ENCODE measurements around the gene RNF187.
"Not testable (repeated sequence)": the region's sequence is repeated elsewhere in the genome, so short reads cannot be mapped to it uniquely, and the experiment has no call there.

Gene RNF187

DNA sequence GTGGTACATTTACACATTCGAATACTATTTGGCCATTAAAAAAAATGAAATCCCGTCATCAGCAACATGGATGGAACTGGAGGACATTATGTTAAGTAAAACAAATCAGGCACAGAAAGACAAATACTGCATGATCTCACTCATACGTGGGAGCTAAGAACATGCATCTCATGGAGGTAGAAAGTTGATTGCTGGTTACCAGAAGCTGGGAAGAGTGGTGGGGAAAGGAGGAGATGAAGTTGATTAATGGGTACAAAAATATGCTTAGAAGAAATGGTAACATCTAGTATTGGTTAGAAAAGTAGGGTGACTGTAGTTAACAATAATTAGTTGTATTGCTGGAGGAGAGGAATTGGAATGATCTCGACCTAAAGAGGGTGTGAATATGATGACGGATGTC, 24.6 kb upstream of the RNF187 start:
- no peak for DNase-seq

DNA sequence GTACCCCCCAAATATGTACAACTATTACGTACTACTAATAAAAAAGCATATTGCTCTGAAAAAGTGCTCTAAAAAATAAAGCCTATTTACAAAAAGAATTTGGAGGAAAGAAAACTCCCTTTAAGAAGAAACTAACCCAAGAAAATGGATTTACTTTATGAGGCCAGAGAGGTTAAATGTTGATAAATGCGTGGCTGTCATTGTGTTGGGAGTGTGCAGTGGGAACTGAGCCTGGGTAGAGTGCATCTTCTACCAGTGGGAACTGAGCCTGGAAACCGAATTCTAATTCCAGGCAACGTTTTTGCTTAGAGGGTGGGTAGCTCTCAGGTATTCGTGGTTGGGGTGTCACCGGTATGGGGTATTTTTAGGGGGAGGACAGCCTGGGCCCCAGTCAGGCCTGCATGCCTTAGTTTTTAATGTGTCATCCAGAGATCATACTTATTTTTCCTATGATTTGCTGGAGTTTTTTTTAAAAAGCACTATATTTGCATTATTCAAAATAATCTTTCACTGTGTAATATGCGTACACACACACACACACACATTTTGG, 24.1 kb upstream of the RNF187 start:
- no peak for DNase-seq

DNA sequence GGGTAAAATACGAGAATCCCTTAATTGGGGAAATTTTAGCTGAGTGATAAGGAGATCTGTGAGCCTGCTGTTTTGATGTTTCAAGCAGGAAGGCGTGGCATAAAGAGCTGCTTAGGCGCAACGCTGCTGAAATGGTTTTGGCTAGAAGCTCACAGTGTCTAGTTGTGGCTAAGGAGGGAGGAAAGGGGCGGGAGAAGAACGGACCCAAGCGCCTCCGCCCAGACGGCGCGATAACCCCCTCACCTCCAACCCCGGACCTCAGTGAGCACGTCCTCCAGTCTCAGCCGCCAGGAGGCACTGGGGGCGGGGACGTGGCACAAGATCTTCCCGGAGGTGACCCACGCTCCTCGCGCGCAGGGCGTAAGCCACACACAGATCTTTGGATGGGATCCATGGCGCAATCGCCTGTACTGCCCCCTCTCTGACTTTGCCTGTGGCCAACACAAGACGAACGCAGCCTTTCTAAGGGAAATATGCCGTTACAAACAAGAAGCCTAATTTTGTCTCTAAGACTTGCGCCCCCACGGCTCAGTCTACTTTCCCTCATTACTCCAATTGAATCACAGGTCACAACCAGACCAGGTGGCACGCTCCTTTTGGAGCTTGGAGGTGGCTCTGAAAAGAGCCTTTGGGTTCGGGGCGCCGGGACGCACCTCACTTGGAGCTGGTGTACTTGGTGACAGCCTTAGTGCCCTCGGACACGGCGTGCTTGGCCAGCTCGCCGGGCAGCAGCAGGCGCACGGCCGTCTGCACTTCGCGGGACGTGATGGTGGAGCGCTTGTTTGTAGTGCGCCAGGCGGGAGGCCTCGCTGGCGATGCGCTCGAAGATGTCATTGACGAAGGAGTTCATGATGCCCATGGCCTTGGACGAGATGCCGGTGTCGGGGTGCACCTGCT, 23.4 kb upstream of the RNF187 start:
- peak; percentile 79 for DNase-seq

DNA sequence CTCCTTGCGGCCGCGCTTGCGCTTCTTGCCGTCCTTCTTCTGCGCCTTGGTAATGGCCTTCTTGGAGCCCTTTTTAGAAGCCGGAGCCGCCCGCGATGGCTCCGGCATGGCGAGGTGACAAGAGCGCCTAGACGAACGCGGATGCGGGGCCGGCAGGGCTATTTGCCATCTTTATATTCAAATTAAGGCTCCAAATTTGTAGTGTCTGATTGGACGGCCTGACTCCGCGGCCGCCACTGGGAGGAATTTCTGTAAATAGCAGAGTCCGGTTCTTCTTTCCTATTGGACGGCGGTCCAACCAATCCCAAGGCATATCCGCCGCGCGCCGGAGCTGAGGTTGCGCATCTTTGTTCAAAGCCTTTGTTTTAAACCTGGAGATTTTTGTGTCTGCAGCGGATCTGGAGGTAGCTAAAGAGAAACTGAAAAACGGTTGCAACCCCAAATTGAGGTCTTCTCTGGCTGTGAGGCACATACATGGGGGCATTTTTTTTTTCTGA, 22.6 kb upstream of the RNF187 start:
- peak; percentile 90 for DNase-seq

DNA sequence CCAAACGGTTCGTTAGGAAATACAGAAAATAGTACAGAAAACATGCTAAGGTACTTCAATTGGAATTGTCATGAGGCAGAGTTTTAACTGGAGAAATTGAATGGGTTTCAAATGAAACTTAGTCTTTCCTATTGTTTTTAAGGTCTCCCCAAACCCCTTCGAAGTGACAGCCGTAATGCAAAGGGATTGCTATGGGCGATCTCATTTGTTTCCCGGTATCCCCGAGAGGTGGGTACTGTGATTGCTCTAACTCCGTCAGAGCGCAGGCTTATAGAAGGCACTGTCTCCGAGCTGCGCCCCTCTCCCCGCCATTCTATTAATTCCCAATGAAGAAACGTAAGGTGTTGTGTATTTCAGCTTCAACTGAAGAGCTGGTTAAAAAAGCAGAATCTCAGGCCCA, 22.0 kb upstream of the RNF187 start:
- no peak for DNase-seq

DNA sequence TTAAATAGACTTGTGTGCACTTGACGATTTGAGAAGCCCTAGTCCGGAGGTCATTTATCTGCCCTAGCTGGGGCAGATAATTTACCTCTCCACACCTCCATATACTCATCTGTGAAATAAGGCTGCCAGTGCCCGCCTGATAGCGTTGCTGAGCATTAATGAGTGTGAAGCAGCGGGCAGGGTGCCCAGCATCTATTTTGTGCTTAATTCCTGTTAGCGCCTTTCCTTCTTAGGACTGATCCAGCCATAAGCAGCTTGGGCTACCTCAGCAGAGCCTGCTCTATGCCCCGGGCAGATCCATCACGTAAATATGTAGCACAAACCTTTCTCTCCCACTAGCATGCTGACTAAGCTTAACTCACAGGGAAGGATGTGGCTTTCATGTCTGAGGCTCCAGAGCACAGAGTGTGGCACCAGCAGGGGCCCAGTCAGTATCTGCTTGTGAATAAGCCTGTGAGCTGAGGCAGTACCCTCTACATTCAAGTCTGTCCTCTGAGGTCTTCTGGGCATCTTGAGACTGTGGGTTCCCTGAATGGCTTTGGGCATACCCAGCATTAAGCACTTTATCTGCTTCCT, 21.5 kb upstream of the RNF187 start:
- DNase-seq, result no peak

DNA sequence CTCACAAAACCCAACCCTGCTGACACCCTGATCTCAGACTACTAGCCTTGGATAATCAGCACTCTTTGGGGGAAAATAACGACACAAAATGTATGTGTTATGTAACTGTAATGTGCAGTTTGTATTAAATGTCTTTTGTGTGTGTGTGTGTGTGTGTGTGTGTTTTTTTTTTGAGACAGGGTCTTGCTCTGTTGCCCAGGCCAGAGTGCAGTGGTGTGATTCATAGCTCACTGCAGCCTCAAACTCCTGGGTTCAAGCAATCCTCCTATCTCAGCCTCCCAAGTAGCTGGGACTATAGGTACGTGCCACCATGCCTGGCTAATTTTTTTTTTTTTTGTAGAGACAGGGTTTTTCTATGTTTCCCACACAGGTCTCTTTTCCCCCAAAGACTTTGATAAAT, 19.0 kb upstream of the RNF187 start:
- not testable (repeated sequence) for DNase-seq

DNA sequence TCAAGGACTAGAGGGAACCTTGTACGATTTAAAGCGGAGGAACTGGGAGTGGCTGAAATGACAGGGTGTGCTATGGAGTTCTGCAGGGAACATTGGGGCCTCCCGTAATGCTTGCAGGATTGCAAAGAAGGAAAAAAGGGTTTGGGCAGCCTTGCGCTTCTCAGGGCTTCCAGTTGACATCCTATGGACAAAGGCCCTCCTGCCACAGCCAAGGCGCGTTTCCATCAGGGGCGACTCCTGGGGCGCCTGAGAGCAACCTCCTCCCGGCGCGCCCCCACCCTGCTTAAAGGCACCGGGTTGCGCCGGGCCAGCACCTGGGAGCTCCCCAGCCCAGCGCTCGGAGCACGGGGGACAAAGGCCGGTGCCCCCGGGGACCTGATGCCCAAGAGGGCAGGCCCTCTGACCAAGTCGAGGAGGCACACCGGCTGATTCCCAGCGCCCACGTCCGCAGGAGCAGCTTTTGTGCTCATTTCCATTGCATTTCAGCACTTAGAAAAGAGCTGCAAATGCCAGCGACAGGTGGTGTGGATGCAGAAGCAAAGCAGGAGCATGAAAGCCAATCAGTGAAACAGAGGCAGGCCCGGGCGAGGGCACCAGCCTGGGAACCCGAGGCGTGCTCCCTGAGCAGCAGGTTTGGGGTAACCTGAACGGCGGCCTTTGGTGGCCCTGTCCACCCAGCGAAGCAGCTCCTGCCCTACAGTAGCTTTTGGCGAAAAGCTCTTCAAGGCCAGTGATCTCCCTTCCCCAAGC, 17.6 kb upstream of the RNF187 start:
- no peak for DNase-seq

DNA sequence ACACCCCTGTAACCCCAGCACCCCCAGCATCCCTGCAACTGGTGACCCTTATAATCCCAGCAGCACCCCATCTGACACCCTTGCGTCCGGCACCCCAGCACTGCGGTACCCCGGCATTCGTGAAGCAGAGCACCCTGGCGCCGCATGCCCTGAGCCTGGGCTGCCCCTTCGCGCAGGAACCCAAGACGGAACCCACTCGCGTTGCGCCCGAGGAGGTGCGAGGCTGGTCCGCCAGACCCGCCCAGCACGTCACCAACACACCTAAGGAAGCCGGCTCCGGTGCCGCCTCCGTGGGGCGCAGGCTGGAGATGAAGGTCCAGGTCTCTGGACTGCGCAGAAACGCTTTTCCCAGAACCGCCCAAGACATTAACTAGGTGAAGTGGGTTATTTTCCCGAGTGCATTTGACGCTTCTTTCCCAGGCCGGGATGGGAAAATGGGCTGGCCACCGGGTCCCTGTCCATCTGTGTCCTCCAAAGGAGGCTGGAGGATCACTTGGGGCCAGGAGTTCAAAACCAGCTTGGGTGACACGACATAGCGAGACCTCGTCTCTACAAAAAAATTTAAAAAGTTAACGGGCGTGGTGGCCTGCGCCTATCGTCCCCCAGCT, 15.9 kb upstream of the RNF187 start:
- no peak for DNase-seq

DNA sequence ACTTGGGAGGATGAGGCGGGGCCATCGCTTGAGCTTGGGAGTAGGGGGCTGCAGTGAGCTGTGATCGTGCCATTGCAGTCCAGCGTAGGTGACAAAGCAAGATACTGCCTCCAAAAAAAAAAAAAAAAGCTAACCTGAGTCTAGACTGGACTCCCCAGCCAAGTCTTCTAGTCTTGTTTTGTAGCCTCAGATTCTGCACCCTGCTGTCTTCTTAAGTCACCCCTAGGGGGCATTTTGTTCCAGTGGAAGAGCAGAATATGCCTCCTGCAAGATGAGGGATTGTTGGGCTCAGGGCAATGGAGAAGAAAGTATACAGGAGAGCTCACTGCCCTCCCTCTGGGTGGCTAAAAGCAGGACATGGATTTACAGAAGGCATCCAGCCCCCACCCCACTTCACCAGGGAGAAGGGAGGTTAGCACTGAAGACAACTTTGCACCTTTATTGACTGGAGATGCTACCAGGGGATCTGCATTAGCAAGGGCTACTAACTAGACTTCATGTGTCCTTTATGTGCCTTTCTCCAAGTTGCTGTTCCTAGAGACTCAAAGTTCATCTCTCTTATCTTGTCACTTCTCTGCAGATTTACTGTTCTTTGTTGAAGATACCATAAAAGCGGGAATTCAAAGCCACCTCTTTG, 15.3 kb upstream of the RNF187 start:
- DNase-seq, result no peak

DNA sequence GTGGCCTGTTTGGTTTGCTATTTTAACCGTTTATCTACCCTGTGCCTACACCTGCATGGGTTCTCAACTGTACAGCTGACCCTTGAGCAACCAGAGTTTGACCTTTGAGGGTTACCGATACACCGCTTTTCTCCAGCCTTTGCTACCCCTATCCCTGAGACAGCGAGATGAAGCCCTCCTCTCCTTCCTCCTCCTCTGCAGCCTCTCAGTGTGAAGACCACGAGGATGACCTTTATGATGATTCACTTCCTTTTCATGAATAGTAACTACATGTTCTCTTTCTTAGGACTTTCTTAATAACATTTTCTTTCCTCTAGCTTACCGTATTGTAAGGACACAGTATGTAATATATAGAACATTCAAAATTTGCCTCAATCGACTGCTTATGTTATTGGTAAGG, 14.5 kb upstream of the RNF187 start:
- DNase-seq, result no peak

DNA sequence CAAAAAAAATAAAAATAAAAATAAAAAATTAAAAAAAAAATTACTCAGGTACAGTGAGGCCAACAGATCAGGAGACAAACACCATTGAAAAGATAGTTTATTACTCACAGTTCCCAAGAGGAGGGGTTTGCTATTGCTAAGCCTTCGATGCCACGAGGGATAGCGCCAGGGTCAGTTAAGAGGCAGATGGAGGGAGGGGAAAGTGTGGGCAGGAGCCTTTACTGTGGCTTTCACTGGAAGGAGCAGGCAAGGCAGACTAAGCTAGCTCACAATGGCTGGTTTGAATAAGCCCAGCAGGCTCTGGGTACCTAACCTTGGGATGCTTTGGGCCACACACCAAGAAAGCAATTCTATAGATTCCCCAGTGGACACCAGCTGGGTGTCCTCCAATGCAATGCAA, 12.7 kb upstream of the RNF187 start:
- DNase-seq, result no peak

DNA sequence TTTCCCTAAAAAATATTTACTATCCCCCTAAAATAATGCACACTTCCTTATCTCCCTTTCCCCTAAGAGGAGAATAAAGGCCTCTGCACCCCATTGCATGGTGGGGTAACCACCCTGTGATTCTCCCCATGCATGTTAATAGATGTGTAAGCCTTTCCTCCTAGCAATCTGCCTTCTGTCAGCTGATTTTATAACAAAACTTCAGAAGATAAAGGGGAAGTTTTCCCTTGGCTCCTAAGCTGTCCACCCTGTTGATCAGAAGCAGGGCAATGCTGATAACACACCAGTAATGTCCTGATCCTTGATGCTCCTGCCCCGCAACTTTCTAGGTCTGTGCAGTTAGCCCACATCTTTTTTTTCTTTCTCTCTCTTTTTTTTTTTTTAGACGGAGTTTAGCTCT, 11.4 kb upstream of the RNF187 start:
- no peak for DNase-seq

DNA sequence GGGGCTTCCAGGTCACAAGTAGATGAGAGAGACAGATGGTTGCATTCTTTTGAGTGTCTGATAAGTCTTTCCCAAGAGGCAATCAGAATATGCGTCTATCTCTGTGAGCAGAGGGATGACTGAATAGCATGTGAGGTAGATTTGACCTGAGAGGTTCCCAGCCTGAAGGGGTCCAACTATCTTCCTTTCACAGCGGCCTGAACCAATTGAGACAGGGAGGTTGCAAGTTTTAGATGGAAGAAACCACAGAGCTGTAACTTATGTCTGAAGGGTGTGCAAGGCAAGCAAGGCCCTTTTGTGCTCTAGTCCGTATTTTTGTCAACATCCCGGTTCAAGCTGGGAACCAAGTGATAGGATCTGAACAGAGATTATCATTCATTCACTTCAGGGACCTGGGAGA, 9.9 kb upstream of the RNF187 start:
- DNase-seq, result no peak

DNA sequence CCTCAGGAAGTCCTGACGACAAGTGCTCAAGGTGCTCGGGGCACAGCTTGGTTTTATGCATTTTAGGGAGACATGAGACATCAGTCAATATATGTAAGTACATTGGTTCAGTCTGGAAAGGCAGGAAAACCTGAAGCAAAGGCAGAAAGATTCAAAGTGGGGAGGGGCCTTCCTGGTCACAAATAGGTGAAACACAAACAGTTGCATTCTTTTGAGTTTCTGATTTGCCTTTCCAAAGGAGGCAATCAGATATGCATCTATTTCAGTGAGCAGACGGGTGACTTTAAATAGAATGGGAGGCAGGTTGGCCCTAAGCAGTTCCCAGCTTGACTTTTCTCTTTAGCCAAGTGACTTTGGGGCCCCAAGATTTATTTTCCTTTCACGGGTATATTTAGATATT, 8.9 kb upstream of the RNF187 start:
- no peak for DNase-seq

DNA sequence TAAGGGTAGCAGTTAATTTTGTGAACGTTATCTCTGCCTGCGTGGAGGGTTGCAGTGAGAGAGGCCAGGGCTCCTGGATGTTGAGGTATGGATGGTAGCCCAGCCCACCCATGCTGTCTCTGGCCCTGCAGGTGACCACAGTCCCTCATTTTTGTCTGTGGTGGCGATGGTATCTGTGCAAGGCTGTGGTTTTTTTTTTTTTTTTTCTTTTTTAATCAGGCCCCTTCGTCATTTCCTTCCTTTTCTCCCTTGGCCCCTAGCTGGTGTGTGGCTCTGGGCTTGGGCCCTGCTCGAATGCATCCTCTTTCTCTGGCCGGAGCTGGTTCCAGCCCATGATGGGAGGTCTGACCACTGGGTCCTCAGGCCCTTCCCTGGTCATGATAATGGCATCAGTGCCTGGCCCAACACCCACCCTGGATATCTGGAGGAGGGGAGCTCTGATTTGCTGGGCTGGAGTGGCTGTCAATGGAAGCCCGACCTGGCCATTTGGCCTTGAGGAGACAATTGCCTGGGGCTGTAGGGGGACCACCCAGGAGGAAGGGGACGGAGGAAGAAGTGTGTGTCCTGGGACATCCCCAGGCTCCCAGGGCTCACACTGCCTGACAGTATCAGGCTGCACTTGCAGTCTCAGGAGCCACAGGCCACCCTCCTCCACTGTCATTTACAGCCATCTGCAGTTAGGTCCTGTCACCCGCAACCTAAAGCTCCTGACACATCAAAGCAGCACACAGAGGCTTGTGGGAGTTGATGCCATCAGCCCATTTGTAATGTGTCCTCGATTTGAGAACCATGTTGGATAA, 8.1 kb upstream of the RNF187 start:
- DNase-seq, result no peak

DNA sequence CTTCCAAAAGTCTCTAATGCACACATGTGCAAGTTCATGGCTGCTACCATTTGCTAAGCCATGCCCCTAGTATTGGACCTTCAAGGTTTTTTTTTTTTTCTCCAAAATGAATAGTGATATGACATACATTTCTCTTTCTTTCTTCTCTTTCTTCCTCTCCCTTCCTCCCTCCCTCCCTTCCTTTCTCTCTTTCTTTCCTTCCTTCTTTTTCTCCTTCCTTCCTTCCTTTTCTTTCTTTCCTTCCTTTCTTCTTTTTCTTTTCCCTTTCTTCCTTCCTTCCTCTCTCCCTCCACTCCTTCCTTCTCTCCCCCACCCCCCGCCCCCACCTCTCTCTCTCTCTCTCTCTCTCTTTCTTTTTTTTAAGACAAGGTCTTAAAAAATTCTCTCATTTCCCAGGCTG, 3.4 kb upstream of the RNF187 start:
- DNase-seq, result no peak

DNA sequence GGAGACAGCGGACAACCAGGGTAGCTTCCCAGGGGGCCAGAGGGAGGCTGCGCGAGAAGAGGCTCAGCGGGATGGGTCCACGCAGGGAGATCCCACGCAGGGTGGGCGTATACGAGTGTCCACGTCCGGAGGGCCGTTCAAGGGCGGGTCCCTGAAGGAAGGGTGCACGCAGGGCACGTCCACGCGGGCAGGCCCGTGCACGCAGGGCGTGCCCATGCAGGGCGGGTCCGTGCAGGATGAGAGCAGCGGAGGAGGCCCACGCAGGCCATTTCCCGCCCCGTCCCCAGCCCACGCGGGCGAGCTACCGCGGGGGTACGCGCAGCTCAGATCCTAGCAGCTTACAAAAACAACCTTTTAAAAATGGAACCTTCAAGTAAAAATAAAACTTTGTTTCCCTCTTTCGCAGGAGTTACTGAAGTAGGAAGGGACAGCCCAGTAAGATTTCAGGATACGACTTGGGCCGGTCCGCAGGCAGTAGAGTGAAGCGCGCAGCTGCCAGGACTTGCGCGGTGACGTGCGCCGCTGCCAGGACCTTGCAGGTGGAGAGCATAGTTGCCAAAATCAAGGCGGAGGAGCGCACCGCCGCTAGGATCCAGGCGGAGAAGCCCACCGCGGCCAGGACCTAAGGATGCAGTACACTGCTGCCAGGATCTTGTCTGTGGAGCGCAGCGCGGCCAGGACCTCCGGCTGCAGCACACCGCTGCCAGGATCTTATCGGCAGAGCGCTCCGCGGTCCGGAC, 416 bp upstream of the RNF187 start:
- DNase-seq, result peak; percentile 96

DNA sequence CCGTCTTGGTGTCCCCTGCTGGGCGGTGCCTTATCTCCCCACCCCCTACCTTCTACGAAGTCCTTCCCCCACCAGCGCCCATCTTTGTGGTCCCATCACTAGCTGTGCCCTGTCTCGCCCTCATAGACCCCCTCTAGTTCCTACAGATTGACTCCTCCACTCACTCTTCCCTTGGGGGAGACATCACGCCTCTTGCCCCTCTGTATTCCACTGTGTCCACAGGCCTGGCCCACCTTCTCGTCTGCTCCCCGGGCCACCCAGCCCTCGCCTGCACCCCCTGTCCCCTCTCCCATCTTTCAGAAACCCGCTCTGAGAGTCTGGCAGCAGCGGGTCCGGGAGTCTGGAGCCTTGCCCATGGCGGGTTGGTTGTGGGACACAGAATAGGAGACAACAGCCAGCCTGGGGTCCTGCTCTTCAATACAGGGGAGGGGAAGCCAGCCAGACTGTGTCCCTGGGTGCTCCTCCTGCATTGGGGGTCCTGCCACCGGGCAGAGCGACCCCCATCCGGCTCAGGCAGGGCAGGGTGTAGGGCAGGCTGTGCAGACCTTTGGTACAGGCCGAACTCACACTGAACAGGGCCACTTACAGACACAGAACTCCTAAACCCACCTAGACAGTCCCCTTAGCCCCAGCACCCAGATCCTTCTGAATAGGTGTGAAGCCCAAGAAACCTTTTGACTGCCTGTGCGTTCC, 1.1 kb downstream of the RNF187 start:
- DNase-seq, result no peak

Measured in activated CD8-positive, alpha-beta memory T cell treated with anti-CD3 and anti-CD28 coated beads for 24 hours (primary cell).